GM10847 (cell line): ENCODE measurements around the gene KIAA1143.

ENCODE experiments used
- POLR2A ChIP-seq: IDR thresholded peaks from 2 replicates; pipeline ENCODE4 v1.6.1; 2011; ENCODE audit not compliant: insufficient read length; ENCODE audit errors: extremely low read depth

The KIAA1143 gene

DNA sequence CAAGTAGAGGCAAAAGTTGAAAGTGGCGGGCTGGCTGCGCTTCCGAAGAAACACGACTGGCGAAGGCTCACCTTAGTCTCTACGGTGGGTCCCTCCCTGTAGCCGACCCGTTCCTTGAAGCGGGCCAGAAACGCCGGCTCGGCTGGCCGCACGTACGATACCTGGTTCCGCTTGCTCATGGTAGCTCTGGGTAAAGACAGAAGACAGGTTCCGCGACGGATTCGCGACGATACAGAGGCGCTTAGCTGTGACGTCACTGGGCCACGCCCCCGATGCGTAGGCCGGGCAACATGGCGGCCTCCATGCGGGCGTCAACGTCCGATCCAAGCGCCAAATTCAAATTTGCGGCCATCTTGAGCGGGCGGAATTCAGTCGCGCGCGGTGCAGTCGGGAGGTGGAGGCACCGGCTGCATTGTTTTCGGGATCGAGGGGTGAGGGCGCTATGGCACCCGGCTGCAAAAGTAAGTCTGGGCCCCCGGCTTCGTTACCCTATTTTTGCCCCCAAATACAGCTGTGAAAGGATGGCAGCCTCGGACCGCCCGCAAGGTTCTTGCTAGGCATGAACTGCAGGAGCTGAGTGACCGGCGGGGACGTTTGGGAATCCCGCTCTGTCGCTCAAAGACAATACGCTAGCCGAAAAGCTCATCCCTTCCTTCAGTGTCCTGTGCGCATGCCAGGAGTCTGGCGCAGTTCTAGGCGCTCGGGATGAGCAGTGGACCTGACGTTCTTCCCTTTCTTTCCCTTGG is at the start of gene KIAA1143, which contains the start of gene KIF15:
KIAA1143 (minus strand) TSS at position 196 of the 746 bp plus-strand sequence; CDS start at position 179, 17 bp downstream.
KIF15 (plus strand) TSS at position 371 of the 746 bp plus-strand sequence; CDS start at position 443, 72 bp downstream.
- TF ChIP-seq POLR2A, result peak; percentile 50

GRCh38 chr3:44805960-44806359 is 44.5 kb upstream of the KIAA1143 start:
- TF ChIP-seq POLR2A, result no peak

GRCh38 chr3:44803298-44803697 is 41.9 kb upstream of the KIAA1143 start:
- no peak for TF ChIP-seq POLR2A

- TF ChIP-seq POLR2A, result no peak
These were observed 40.6 kb upstream of the KIAA1143 start for GRCh38 chr3:44802011-44802410.

DNA sequence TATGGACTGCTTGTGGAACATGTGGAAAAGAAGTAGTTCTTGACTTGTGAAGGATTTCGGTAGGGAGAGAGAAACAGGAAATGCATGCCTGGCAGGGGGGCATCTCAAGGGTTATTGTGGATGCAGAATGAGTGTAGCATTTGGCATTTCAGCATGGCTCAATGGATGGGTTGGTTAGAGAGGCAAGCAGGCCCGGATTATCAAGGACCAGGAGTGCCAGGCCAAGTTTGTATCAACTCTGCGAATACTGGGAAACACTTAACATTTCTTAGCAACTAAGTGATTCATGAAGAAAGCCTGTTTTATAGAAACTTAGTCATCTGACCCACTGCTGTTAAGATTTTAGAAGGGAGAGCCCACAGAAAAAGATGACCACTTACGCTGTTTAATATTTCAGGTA is 33.8 kb upstream of the KIAA1143 start:
- no peak for TF ChIP-seq POLR2A

DNA sequence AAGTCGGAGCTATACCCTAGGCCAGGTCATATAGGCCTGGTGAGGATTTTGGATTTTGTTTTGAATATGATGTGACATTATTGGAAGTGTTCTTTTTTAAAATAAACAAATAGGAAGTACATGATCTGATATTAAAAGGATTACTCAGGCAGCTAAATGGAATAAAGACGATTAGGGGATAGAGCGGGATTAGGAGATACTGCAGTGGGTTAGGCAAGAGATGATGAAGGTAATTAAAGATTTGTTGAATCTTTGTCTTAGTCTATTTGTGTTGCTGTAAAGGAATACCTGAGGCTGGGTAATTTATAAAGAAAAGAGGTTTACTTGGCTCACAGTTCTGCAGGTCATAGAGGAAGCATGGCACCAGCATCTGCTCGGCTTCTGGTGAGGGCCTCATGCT is 21.5 kb upstream of the KIAA1143 start:
- TF ChIP-seq POLR2A, result no peak

- TF ChIP-seq POLR2A, result no peak
These were observed 10.7 kb upstream of the KIAA1143 start for GRCh38 chr3:44772099-44772442.

GRCh38 chr3:44771424-44772098 is 10.1 kb upstream of the KIAA1143 start:
- TF ChIP-seq POLR2A, result no peak

- TF ChIP-seq POLR2A, result no peak
These were observed 2.8 kb upstream of the KIAA1143 start for GRCh38 chr3:44764248-44764647.

DNA sequence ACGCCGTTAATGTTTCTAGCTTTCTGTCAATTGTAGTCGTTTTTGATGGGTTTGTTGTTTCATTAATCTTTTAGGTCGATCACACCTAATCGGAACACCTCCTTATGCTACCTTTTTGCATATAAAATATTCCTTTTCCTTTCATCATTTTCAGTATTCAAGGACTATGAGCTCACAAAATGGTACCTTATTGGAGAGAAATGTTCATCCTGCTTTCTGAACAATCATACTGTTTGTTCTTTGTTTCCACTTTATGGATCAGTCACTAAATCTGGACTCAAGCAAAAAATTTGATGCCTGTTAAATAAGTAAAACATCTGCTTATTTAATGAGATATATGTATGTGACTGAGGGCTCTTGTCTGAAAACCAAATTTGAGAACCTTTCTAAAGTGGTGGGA is 1.3 kb upstream of the KIAA1143 start:
- TF ChIP-seq POLR2A, result no peak

DNA sequence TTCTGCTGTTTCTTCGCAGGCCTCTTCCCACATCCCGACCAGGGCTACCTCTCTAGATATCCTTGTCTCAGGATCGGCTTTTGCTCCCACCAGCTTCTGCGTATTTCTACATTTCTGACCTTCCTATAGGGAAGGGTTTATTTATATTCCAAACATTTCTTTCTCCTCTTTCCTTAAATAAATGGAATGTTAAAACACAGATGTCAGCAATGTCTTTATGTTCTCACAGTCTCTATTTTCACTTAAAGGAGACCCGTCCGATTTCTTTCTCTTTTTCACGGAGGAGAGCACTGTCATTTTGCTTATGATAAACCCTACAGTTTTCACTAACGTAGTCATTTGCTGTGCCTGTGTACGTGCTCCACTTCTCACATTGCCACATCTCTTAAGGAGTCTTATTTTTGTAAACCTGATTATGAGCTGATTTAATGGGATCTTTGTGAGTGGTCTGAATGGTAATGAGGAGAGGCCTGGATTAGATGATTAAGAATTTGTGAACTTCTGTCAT is 805 bp upstream of the KIAA1143 start:
- no peak for TF ChIP-seq POLR2A

- no peak for TF ChIP-seq POLR2A
These were observed 357 bp downstream of the KIAA1143 start for GRCh38 chr3:44761101-44761423.

DNA sequence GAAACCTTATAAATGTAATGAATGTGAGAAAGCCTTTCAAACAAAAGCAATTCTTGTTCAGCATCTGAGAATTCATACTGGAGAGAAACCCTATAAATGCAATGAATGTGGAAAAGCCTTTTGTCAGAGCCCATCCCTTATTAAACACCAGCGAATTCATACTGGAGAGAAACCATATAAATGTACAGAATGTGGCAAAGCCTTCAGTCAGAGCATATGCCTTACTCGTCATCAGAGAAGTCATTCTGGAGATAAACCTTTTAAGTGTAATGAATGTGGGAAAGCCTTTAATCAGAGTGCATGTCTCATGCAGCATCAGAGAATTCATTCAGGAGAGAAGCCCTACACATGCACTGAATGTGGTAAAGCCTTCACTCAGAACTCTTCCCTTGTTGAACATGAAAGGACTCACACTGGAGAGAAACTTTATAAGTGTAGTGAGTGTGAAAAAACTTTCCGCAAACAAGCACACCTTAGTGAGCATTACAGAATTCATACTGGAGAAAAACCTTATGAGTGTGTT is 26.7 kb downstream of the KIAA1143 start:
- no peak for TF ChIP-seq POLR2A

DNA sequence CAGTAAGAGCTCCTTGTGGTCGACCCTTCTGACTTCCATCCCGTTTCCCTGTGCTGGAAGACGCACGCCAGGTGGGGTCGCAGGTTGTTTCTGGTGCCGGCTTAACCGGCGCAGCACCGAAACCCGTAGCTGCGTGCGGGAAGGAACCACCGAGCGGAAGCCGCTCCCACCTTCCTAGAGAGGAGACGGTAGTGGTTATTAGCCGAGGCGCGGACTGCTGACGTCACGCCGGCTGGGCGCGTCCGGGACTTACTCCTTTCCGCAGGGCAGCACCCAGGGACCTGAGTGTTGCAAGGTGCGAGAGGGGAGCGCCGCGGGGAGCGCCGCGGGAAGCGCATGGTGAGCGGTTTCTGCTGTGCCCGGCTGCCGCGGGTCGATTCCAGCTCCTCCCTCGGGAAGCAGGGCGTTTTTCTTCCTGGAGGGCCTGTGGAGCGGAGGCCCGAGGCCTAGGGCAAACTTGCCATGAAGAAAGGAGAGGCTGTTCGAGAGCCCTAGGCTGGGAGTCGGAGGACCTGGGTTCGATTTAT is 32.0 kb downstream of the KIAA1143 start, which contains the start of gene ZNF501:
ZNF501 (plus strand) TSS at position 252 of the 527 bp plus-strand sequence. CDS start 4,787 bp downstream, outside the sequence.
- peak; percentile 60 for TF ChIP-seq POLR2A

DNA sequence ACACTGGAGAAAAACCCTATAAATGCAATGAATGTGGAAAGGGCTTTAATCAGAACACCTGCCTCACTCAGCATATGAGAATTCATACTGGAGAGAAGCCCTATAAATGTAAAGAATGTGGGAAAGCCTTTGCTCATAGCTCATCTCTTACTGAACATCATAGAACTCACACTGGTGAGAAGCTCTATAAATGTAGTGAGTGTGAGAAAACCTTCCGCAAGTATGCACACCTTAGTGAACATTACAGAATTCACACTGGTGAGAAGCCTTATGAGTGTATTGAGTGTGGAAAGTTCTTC is 39.4 kb downstream of the KIAA1143 start:
- TF ChIP-seq POLR2A, result no peak
